KG1 (cell line): Measurements from ENCODE around the gene PSMB8.
"Not testable (repeated sequence)": the region's sequence is repeated elsewhere in the genome, so short reads cannot be mapped to it uniquely, and the experiment has no call there.

Experiments used
- DNase-seq: peaks from one replicate; lab custom pipeline; 2025; lab: John Stamatoyannopoulos, UW

PSMB8 gene

DNA sequence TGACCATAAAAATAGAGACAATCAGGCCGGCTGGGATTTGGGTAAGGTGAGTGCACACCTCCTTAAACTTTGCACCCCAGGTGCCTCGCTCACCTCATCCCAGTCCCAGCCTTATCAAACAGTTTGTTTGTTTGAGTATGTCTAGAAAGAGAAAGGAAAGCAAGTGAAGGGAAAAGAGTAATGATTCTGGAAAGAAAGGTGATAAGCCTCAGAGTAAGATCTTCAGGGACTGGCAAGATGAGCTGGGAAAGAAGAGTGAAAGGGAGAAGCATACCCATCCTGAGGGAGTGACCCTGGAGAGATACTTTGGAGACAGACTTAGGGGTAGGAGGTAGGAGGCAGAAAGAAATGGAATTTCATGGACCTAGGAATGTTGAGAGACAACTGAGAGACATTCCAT is 7.0 kb downstream of the PSMB8 start:
- DNase-seq, result no peak

DNA sequence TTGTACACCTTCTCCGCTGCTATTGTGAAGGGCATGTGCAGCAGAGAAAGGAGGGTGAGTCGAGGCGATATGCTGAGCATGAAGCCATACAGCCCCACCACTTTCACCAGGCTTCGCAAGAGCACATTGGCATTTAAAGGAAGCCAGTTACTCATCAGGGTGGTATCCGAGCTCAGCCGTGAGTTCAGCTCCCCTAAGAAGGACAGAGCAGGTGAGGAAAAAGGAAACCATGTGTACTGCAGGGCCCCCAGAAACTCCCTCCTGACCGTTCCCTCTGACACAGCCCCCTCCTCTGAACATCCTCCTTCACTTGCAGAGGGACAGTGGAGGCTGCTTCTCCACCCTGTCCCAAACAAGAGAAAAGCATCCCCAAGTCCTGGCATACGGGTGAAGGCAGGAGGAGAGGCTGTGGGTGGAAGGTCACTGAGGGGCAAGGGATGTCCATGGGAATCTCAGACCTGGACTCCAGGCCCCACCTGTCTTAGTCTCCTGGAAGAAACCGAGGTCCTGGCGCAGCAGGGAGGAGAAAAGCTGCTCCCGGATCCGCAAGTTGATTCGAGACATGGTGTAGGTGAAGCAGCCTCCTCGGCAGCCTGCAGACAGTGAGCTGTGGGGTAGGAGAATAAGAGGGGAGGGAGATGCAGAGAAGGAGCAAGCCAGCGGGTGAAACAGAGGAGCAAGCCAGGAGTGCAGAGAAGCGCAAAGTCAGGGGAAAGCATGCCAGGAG is 8.5 kb downstream of the PSMB8 start:
- no peak for DNase-seq

DNA sequence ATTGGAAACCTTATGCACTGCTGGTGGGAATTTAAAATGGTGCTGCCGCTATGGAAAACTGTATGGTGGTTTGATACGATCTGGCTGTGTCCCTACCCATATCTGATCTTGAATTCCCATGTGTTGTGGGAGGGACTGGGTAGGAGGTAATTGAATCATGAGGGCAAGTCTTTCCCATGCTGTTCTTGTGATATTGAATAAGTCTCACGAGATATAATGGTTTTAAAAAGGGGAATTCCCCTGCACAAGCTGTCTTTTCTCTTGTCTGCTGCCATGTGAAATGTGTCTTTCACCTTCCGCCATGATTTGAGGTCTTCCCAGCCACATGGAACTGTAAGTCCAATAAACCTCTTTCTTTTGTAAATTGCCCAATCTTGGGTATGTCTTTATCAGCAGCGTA is 10.2 kb downstream of the PSMB8 start:
- no peak for DNase-seq

DNA sequence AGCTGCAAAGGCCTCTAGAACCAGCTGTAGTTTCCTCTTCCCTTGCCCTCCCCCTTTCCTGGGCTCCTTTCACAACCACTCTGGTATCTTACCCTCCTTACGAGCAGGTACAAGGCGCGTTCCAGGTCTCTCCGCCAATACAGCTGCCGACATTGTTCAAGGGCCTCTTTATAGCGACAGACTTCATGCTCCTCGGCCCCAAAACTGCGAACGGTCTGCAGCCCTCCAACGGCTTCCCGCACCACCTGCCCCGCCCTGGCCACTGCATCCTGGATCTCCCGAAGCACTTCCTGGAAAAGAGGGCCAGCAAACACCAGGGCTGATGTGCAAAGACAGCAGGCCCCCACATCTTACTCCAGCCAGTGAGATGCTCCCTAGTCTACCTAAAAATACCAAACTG is 11.3 kb downstream of the PSMB8 start:
- no peak for DNase-seq

DNA sequence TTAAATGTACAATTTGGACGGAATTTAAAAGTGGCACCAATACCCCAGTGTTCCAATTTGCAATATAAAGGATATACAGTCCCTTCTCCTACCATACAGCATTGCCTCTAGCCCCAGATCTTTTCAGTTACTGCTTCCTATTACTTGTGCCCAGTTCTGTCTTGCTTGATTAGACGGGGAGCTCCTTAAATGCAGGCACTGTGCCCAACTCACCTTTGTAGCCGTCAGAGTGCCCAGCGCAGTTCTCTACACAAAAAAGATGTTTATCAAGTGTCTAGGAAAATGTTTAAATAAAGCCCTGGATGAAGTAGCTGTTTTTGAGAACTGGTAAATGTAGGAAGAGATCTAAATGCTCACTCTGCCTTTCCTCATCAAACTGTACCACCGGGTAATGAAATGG is 12.9 kb downstream of the PSMB8 start:
- no peak for DNase-seq

DNA sequence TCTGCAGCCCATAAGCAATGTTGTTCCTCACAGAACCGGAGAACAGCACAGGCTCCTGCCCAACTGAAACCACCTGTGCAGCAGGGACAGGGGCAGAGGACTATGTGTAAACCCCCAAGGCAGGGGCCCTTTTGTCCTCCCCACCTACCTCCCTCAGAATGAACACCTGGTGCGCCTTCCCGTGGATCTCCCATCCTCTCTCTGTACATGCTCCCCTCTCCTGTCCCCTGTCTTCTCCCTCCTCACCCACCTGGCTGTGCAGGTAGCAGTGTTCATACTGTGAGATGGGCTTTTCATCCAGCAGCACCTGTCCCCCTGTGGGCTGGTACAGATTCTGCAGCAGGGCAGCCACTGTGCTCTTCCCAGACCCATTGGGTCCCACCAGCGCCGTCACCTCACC is 13.8 kb downstream of the PSMB8 start:
- DNase-seq, result no peak

DNA sequence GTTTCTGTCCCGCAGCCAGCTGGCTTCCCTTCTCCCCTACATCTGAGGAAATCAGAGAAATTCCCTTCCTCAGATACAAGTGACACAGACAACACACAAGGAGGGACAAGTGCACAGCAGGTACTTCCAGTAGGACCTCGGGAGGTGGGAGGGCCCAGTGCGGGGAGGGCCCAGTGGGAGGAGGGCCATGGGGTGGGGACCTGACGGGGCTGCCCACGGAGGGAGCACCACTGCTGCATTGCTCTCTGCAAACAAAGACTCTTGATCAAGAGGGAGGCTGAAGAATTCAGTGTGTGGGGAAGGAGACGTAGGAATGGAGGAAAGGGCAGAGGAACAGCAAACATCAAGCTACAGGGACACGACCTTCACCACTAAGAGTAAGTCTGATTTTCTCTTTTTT is 14.4 kb downstream of the PSMB8 start:
- no peak for DNase-seq

DNA sequence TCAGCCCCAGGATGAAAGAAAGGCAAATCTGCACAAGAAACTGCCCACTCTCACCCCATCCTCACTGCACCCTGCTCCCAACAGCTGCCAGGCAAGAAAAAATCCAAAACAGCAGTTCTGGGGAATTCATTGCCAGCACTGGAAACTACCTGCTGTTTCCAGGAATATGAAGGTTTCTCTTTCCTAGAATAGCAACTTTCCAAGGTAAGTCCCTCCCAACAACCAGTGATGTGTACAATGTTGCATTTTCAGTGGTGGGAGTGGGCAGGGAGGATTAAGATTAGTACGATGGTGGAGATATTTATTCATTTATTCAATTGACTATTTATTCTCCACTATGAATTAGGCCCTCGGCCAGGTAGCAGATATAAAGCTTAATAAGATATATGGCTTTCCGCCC is 16.8 kb downstream of the PSMB8 start:
- no peak for DNase-seq

DNA sequence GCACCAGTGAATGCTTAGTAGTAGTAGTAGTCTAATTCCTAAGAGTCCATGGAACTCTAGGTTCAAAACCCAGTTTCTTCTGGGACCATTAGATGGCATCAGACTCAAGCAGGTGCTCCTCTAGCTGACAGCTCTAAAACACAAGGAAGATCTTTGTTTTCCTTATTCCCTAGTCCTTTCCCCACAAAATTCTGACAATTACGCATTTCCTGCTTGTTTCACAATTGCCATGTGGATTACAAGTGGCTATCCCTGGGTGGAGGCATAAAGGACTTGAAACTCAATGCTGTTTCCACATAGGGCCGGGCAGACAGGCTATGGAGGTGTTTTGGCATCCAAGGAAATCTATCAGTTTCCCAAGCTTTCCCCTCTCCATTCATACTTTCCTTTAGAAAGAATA is 17.9 kb downstream of the PSMB8 start:
- DNase-seq, result no peak

DNA sequence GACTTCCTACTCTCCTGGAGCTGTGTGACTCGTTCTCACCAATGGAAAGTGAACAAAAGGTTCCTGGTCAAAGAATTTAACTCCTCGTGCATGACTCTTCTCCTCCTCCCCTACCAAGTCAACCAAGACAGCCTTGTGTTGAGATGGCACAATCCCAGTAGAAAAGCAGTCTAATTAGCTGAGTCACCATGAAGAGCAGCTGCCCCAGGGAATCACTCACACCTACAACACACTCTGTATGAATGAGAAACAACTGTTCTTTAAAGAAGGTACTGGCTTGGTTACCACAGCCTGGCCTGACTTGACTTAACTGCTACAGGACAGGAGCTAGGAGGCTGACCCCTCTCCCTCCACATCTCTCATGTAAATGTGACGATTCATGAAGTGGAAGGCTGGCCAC is 24.1 kb downstream of the PSMB8 start:
- no peak for DNase-seq

DNA sequence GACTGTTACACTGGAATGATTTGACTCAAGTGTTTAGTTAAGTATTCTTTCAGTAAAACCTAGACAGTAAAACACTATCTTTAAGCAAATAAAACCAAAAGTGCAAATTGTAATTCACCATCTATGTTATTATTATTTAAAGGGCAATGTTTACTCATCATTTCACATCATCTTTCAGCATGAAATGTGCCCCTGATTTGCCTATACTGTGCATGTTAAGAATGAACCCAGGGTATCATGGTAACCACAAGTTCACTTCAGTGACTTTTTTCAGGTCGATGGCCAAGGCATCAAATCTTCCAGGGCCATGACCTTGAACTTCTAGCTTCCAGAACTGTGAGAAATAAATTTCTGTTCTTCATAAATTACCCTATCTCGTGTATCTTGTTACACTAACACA is 25.0 kb downstream of the PSMB8 start:
- DNase-seq, result no peak

DNA sequence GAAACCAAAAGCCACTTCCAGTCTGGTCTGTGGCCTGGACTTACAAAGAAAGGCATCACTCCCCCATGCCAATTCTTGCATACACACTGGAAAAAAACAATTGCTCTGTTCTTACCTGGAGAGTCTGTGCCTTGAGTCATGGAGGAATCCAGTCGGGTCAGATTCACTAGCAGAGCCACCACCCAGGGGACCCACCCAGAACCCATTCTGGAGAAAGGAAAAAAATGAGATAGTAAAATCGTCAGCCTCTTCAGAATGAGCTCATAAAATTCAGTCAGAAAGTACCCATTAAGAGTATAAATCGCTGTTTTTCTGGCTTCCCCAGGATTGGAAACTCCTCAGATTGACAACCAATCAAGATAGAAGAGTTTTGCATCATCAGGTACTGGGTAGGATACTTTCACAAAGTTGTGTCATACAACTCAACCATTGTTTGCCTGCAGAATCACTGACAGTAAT is 27.1 kb downstream of the PSMB8 start, which contains the start of gene HLA-DOB:
HLA-DOB (minus strand) TSS at position 257 of the 459 bp plus-strand sequence; CDS start at position 206, 51 bp downstream.
- no peak for DNase-seq

DNA sequence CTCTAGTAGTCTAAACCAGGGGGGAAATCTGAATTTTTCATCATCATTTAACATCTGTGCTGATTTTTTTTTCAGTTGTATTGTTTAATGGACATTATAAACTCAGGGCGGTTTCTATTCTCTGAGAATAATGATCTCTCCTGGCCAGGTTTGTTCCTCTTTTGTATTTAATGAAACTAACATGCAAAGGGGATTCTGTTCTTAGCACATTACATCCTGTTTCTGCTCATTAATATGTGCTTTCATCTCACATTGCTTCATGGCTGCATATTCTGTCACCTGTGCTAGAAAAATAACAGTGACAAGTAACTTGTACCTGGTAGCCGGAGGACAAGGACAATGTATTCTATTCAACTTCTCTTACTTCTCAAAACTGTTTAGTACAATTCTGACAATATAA is 27.9 kb downstream of the PSMB8 start:
- no peak for DNase-seq

DNA sequence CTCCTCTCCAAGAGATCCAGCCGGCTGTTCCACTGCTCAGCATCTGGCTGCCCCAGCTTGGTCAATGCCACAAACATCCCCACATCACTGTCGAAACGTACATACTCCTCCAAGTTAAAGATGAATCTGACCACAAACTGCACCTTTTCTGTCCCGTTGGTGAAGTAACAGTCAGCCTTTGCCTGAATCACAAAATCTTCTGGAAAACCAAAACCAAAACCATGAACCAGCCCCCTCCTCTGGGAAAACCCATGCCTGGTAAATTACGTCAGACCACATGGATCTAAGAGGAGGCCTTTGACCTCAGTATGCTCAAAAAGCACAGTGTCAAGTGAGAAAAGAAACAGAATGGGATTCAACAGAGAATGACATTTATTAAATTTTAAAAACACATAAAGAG is 28.7 kb downstream of the PSMB8 start:
- DNase-seq, result no peak

DNA sequence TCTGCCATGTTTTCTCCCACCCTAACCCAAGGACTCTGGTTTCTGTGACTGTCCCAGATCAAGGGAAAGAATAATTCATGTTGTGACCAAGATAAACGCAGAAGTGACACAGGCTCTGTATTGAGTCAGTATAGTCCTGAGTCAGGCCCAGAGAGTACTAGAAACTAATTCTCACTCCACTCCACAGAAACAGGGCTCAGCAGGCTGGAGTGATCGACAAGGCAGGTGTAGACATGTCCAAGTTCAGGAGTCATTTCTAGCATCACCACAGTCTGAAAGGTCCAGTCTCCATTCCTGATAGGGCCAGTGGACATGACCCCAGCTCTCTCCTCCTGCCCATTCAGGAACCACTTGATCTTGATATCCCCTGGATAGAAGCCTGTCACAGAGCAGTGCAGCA is 29.7 kb downstream of the PSMB8 start:
- no peak for DNase-seq

DNA sequence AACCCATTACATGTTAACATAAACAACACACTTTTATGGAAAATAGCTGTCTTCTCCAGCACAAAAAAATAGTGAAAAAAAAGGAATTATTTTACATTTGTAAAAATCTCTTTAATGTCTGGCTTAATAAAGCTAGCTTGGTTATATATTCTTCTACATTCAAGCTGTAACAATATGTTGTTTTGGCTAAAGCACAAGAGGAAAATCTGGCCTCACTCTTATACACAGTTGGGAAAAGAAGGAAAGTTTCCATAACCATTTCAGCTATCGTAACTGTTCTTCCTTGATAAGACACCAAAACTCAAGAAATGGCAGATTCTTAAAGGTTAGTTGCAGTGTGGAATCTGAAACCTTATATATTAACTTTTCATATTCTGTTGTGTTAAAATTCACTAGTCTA is 34.7 kb downstream of the PSMB8 start:
- DNase-seq, result no peak

DNA sequence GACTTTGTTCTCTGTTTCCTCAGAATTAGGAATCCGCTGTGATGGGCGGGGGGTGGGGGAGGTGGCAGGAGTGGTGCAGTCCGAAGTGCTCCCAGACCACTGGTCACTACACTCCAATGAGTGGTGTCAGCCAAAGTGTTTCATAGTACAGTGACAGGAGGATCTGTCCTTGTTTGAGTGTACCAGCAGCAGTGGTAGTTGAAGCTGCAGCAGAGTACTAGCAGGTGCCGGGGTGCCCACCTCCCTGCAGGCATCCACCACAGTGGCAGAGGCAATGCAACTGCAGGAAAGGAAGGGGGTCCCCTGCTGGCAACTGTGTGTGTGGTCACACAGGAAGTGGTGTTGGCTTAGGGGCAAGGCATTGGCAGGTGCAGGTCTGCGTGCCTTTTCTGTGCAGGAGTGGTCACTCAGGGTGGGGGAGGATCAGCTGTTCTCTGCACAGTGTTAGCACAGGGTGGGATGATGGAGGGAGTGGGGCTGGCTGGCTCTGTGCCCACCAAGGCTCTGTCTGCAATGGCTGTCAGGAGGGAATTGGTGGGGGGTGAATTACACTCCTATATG is 36.7 kb downstream of the PSMB8 start:
- DNase-seq, result no peak

DNA sequence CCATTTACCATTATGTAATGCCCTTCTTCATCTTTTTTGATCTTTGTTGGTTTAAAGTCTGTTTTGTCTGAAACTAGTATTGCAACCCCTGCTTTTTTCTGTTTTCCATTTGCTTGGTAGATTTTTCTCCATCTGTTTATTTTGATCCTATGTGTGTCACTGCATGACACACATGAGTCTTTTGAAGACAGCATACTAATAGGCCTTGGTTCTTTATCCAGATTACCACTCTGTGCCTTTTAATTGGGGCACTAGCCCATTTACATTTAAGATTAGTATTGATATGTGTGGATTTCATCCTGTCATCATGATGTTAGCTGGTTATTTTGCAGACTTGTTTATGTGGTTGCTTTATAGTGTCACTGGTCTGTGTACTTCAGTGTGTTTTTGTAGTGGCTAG is 38.4 kb downstream of the PSMB8 start:
- not testable (repeated sequence) for DNase-seq

DNA sequence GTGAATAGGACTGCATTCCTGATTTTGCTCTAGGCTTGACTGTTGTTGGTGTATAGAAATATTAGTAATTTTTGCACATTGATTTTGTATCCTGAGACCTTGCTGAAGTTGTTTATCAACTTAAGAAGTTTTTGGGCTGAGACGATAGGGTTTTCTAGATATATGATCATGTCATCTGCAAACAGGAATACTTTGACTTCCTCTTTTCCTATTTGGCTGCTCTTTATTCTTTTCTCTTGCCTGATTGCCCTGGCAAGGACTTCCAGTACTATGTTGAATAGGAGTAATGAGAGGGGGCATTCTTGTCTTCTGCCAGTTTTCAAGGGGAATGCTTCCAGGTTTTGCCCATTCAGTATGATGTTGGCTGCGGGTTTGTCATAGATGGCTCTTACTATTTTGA is 40.4 kb downstream of the PSMB8 start:
- no peak for DNase-seq

DNA sequence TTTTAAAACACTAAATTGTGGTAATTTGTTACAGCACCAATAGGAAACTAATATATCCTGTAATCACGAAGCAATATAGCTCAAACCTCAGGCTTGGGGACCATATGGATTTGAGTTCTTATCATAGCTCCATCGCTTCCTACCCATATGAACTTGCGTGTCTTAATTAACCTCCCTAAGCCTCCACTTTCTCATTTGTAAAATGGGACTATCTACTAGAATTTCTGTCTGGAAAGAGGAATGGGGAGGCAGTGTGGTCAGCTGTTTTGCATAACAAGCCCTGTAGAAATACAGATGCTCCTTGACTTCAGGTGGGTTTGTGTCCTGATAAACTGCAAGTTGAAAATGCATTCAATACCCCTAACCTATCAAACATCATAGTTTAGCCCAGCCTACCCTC is 44.1 kb downstream of the PSMB8 start:
- no peak for DNase-seq

DNA sequence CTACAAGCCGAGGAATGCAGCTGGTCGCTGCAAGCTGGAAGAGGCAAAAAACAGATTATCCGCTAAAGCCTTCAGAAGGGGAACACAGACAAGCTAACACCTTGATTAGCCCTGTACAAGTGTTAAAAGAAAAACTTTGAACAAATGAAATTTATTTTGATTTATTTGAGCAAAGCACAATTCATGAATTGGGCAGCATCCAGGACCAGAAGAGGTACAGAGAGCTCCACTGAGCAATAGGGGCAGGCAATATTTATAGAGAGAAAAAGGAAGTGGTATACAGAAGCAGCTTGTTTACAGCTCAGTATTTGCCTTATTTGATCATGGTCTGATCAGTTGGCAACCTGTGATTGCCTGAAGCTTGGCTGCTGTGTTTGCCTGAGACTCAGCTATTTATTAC is 44.7 kb downstream of the PSMB8 start:
- no peak for DNase-seq

DNA sequence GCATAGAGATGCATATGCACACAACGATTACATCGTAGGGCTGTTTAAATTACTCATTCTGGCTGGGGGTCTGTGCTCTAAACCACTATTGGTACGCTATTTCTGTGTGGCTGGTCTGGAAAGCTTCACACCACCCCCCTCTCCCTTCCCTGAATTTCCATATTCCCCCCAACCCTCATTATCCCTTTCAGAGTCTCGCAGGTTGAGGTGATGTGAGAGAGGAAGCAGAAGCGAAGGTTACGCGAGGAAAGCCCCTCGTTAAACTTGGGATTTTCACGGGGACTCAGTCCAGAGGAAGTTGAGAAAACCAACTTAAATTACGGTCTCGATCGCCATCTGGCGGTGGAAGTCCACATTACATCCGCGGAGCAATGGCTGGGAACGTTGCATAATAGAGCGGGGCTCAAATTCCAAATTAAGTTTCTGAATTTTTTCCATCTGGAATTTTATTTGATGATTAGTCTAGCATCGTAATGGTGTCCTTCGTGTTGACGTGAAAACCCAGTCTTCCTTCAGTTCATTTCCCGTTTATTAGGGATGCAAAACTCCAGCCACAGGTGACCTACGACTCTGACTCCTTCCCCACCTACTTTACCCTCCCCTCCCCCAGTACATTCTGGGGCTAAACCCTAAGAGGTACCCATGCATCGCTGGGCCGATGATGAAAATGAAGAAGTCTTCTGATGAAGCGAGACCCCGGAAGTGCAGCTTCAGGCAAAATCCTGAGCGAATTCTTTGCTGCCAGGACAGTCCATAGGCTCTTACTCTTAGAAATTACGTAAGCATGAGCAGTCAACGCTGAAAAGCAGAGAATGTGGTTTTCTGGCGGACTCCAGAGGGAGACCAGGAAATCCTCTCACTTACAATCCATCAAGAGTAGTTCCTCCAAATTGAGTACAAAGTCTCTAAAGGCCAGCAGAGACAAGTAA is 46.7 kb downstream of the PSMB8 start:
- DNase-seq, result peak; percentile 67

DNA sequence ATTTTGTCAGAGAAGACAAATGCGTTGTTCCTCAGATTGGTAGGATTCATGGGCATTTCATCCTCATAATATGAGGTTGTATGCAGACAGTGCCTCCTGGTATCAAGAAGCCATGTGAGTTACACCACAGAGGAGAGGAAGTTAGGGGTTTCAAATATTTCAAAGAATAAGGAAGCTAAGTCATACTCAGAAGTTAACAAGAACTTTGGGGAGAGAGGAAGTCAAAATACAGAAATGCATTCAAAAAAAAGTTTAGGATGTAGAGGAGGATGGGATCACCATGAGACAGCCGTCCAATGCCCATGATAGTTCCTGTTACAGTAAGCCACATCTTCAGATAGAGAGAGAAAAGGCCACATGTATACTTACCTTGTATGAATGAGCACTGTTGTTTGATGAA is 49.3 kb downstream of the PSMB8 start:
- DNase-seq, result peak; percentile 53
